Tibial nerve (tissue), 4 donors: ENCODE results near the gene RLBP1.

Source experiments
- CTCF ChIP-seq, 5 experiments: fragments of 200-600 bp in 3 of 5; fragments of 450-650 bp in 2 of 5; sonication (generic) in 3 of 5; IDR thresholded peaks; one replicate each; pipeline ENCODE4 v1.5.1; 2016 to 2019; ENCODE audit warnings: antibody characterized with exemption in 5 of 5, mild to moderate bottlenecking in 3 of 5, moderate library complexity in 2 of 5
- EP300 ChIP-seq, 2 donors: sonication (generic); formaldehyde crosslinking; IDR thresholded peaks; one replicate each; pipeline ENCODE4 v1.6.1; 2017; ENCODE audit warnings: antibody characterized with exemption in 2 of 2, mild to moderate bottlenecking in 1 of 2
- POLR2A ChIP-seq, 2 donors: fragments of 450-650 bp; IDR thresholded peaks; one replicate each; pipeline ENCODE4 v1.6.1; 2017; ENCODE audit warnings: antibody characterized with exemption in 2 of 2, mild to moderate bottlenecking in 2 of 2, moderate library complexity in 2 of 2

- TF ChIP-seq POLR2A (IDR thresholded peaks at IDR 0.05) (no peak), CTCF (IDR thresholded peaks at IDR 0.05) (no peak), EP300 (IDR thresholded peaks at IDR 0.05) (no peak)
Observed at GRCh38 chr15:89184886-89185526, 36.4 kb downstream of the RLBP1 start.
